H1 (cell line): ENCODE measurements around the gene EVA1B. TPM values are rescaled to one million over a fixed set of nuclear protein-coding genes. Genes with fewer than 3 reads are reported as not detected.

Experiments
- polyA plus RNA-seq, 7 experiments: library from polyadenylated mRNA; depleted of rRNA in 3 of 7; stranded (reverse) in 5 of 7; unstranded in 2 of 7; fragments of >200 nt in 5 of 7; fragments of 200-250 nt in 2 of 7; gene quantifications; 1 replicate in 5 of 7; 2 replicates in 1 of 7; 4 replicates in 1 of 7; pipeline versions ENCODE4 v1.2.1 to v1.2.3, GENCODE V29; 2011 to 2013; ENCODE audit warnings: missing spikeins in 2 of 7, mixed read lengths in 2 of 7
- total RNA-seq: library from RNA; stranded (reverse); fragmentation: NEBNext Ultra II Directional; extraction: Animal tissue kit (Norgen Biotek cat#: 25700); gene quantifications from 2 replicates; pipeline ENCODE4 v1.2.1, GENCODE V29; 2021

Gene EVA1B
- total and polyA plus RNA-seq, 2 of the 8 experiments (the other 6 are each of a cell fraction or from before 2014, with no cell fraction given) = 10.0 to 19.9 TPM

Other genes starting within 250 kb of the EVA1B start
- gene TEKT2, start 239.6 kb downstream of the EVA1B start, total RNA-seq = 1.3 and 1.6 TPM in 2 replicates
- gene TEKT2, start 239.6 kb downstream of the EVA1B start, polyA plus RNA-seq (2011; rRNA removed) = 1.7 and 2.6 TPM in 2 replicates
- gene ADPRS, start 234.8 kb downstream of the EVA1B start, total RNA-seq = 22.9 and 23.9 TPM in 2 replicates
- 38.1 and 39.4 TPM in 2 replicates for gene ADPRS, start 234.8 kb downstream of the EVA1B start, polyA plus RNA-seq (2011; rRNA removed)
- 2.4 and 2.8 TPM in 2 replicates for gene COL8A2, start 198.4 kb downstream of the EVA1B start, total RNA-seq
- 2.1 and 2.4 TPM in 2 replicates for gene COL8A2, start 198.4 kb downstream of the EVA1B start, polyA plus RNA-seq (2011; rRNA removed)
- gene TRAPPC3, start 174.2 kb downstream of the EVA1B start, total RNA-seq = 42.0 and 47.8 TPM in 2 replicates
- 36.1 and 51.0 TPM in 2 replicates for gene TRAPPC3, start 174.2 kb downstream of the EVA1B start, polyA plus RNA-seq (2011; rRNA removed)
- 52.4 and 55.1 TPM in 2 replicates for gene MAP7D1, start 167.5 kb downstream of the EVA1B start, total RNA-seq
- 18.2 and 24.8 TPM in 2 replicates for gene MAP7D1, start 167.5 kb downstream of the EVA1B start, polyA plus RNA-seq (2011; rRNA removed)
- gene THRAP3, start 99.2 kb downstream of the EVA1B start, total RNA-seq = 183 TPM in 2 replicates
- gene THRAP3, start 99.2 kb downstream of the EVA1B start, polyA plus RNA-seq (2011; rRNA removed) = 36.0 and 40.2 TPM in 2 replicates
- 8.6 and 9.8 TPM in 2 replicates for gene SH3D21, start 17.3 kb downstream of the EVA1B start, total RNA-seq
- 3.4 and 5.1 TPM in 2 replicates for gene SH3D21, start 17.3 kb downstream of the EVA1B start, polyA plus RNA-seq (2011; rRNA removed)
- gene STK40, start 62.3 kb upstream of the EVA1B start, total RNA-seq = 25.3 and 28.6 TPM in 2 replicates
- gene STK40, start 62.3 kb upstream of the EVA1B start, polyA plus RNA-seq (2011; rRNA removed) = 13.6 and 18.4 TPM in 2 replicates
- 59.1 and 59.5 TPM in 2 replicates for gene LSM10, start 74.3 kb upstream of the EVA1B start, total RNA-seq
- 127 and 140 TPM in 2 replicates for gene LSM10, start 74.3 kb upstream of the EVA1B start, polyA plus RNA-seq (2011; rRNA removed)
- gene OSCP1, start 126.8 kb upstream of the EVA1B start, total RNA-seq = 1.4 and 1.8 TPM in 2 replicates
- gene OSCP1, start 126.8 kb upstream of the EVA1B start, polyA plus RNA-seq (2011; rRNA removed) = 3.2 and 3.3 TPM in 2 replicates
- gene MRPS15, start 140.7 kb upstream of the EVA1B start, total RNA-seq = 129 and 130 TPM in 2 replicates
- gene MRPS15, start 140.7 kb upstream of the EVA1B start, polyA plus RNA-seq (2011; rRNA removed) = 53.0 and 53.6 TPM in 2 replicates
- gene CSF3R, start 159.3 kb upstream of the EVA1B start, total RNA-seq = not detected in 2 replicates
- gene CSF3R, start 159.3 kb upstream of the EVA1B start, polyA plus RNA-seq (2011; rRNA removed) = not detected in 2 replicates